Measurements from ENCODE around the gene WWOX. TPM values are rescaled to one million over a fixed set of nuclear protein-coding genes. Genes with fewer than 3 reads are reported as not detected.

WWOX gene
- total and polyA plus RNA-seq, 2 experiments from 2014 or later = 17.0 to 39.8 TPM

- H2AFZ ChIP-seq = no peak overlapping the region
- H3K36me3 ChIP-seq (replicated peaks; ENCODE audit: insufficient read depth, low read depth) = no peaks in the 10 kb centered on the region
- DNase-seq (ENCODE audit: low spot score) = no peak
- H4K20me1 ChIP-seq (ENCODE audit: insufficient read depth, poor library complexity, severe bottlenecking) = no peaks in the 10 kb centered on the region
- H3K79me2 ChIP-seq = no peaks in the 10 kb centered on the region
- no peaks in the 10 kb centered on the region for H3K9me2 ChIP-seq (replicated peaks; ENCODE audit: insufficient read depth)
- no peak overlapping the region for H3K27ac ChIP-seq
- TF ChIP-seq EZH2 (IDR thresholded peaks at IDR 0.05; ENCODE audit: borderline replicate concordance) = no peak
- TF ChIP-seq, protein P1, sequence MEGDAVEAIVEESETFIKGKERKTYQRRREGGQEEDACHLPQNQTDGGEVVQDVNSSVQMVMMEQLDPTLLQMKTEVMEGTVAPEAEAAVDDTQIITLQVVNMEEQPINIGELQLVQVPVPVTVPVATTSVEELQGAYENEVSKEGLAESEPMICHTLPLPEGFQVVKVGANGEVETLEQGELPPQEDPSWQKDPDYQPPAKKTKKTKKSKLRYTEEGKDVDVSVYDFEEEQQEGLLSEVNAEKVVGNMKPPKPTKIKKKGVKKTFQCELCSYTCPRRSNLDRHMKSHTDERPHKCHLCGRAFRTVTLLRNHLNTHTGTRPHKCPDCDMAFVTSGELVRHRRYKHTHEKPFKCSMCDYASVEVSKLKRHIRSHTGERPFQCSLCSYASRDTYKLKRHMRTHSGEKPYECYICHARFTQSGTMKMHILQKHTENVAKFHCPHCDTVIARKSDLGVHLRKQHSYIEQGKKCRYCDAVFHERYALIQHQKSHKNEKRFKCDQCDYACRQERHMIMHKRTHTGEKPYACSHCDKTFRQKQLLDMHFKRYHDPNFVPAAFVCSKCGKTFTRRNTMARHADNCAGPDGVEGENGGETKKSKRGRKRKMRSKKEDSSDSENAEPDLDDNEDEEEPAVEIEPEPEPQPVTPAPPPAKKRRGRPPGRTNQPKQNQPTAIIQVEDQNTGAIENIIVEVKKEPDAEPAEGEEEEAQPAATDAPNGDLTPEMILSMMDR (IDR thresholded peaks at IDR 0.05; ENCODE audit: poor library complexity) = no peak
- peak; percentile 96 for TF ChIP-seq EZH2phosphoT487 (IDR thresholded peaks at IDR 0.05; ENCODE audit: low read depth, severe bottlenecking, unreplicated experiment)
- H3K27me3 ChIP-seq = no peaks in the 10 kb centered on the region
- H3K4me3 ChIP-seq = no peak overlapping the region
- H3K4me1 ChIP-seq (ENCODE audit: insufficient read depth) = peaks cover 10% of the 10 kb centered on the region
- no peaks in the 10 kb centered on the region for H3K9me3 ChIP-seq (ENCODE audit: low read depth)
- WGBS (ENCODE audit: low lambda C conversion rate, missing lambda C conversion rate) = 30% methylated on average over 3 of the region's 3 CpGs
- no peak overlapping the region for H3K4me2 ChIP-seq
Observed at GRCh38 chr16:78364556-78364880, 265.1 kb downstream of the WWOX start.

- peaks cover 10% of the 10 kb centered on the region for H3K4me1 ChIP-seq (ENCODE audit: insufficient read depth)
- H3K4me2 ChIP-seq = peak overlapping the region; percentile 31
- H2AFZ ChIP-seq = no peak overlapping the region
- DNase-seq (ENCODE audit: low spot score) = no peak
- H4K20me1 ChIP-seq (ENCODE audit: insufficient read depth, poor library complexity, severe bottlenecking) = no peaks in the 10 kb centered on the region
- TF ChIP-seq, protein P1 (IDR thresholded peaks at IDR 0.05; ENCODE audit: poor library complexity) = no peak
- TF ChIP-seq EZH2 (IDR thresholded peaks at IDR 0.05; ENCODE audit: borderline replicate concordance) = no peak
- TF ChIP-seq EZH2phosphoT487 (IDR thresholded peaks at IDR 0.05; ENCODE audit: low read depth, severe bottlenecking, unreplicated experiment) = no peak
- H3K79me2 ChIP-seq = no peaks in the 10 kb centered on the region
- H3K27ac ChIP-seq = no peak overlapping the region
- no peaks in the 10 kb centered on the region for H3K9me2 ChIP-seq (replicated peaks; ENCODE audit: insufficient read depth)
- H3K9me3 ChIP-seq (ENCODE audit: low read depth) = no peaks in the 10 kb centered on the region
- H3K4me3 ChIP-seq = no peak overlapping the region
- no peaks in the 10 kb centered on the region for H3K27me3 ChIP-seq
- WGBS (ENCODE audit: low lambda C conversion rate, missing lambda C conversion rate) = 55% methylated on average over 2 of the region's 2 CpGs
- no peaks in the 10 kb centered on the region for H3K36me3 ChIP-seq (replicated peaks; ENCODE audit: insufficient read depth, low read depth)
Observed at GRCh38 chr16:78365366-78365765, 265.9 kb downstream of the WWOX start.

GRCh38 chr16:78368121-78369102, 269.0 kb downstream of the WWOX start:
- Histone ChIP-seq H3K4me3 (no peak overlapping the region), H4K20me1 (ENCODE audit: insufficient read depth, poor library complexity, severe bottlenecking) (no peaks in the 10 kb centered on the region), H2AFZ (no peak overlapping the region), H3K79me2 (no peaks in the 10 kb centered on the region), H3K4me2 (no peak overlapping the region), H3K9me3 (ENCODE audit: low read depth) (no peaks in the 10 kb centered on the region), H3K4me1 (ENCODE audit: insufficient read depth) (peaks cover 10% of the 10 kb centered on the region), H3K27ac (no peak overlapping the region), H3K9me2 (replicated peaks; ENCODE audit: insufficient read depth) (no peaks in the 10 kb centered on the region), H3K27me3 (no peaks in the 10 kb centered on the region), H3K36me3 (replicated peaks; ENCODE audit: insufficient read depth, low read depth) (no peaks in the 10 kb centered on the region)
- 90% methylated on average over 10 of the region's 10 CpGs for WGBS (ENCODE audit: low lambda C conversion rate, missing lambda C conversion rate)
- TF ChIP-seq EZH2 (IDR thresholded peaks at IDR 0.05; ENCODE audit: borderline replicate concordance) (no peak), EZH2phosphoT487 (IDR thresholded peaks at IDR 0.05; ENCODE audit: low read depth, severe bottlenecking, unreplicated experiment) (no peak)
- TF ChIP-seq, protein P1 (IDR thresholded peaks at IDR 0.05; ENCODE audit: poor library complexity) = no peak
- DNase-seq (ENCODE audit: low spot score) = no peak

All from hepatocyte (in vitro differentiated cells).